Measurements from ENCODE around the gene MAP2K6. TPM values are rescaled to one million over a fixed set of nuclear protein-coding genes. Genes with fewer than 3 reads are reported as not detected.

Gene MAP2K6
- total and polyA plus RNA-seq, 10 of the 15 experiments (the other 5 are each of a cell fraction or from before 2014, with no cell fraction given): 15.6 to 70.3 (median 22.9) TPM

GRCh38 chr17:69486779-69487637 lies 72.5 kb downstream of the MAP2K6 start:
- CTCF ChIA-PET: interaction anchor here (0.5 to 0.8 kb wide), 2 partner anchors 92 to 1281 kb away, joined by 3 to 4 read pairs; no protein-coding TSS in a partner anchor
- RAD21 ChIA-PET (ENCODE audit: unreplicated experiment): no interaction called here
- no peaks in the 10 kb centered on the region for H3K36me3 ChIP-seq (ENCODE audit: control insufficient read depth in 2 of 2, insufficient read depth in 2 of 2, low read length in 1 of 2)
- POLR2A ChIA-PET: no interaction called here
- BruUV-seq (replicated peaks): no TSS peak
- no peak overlapping the region for H3K4me3 ChIP-seq
- SMC1A ChIA-PET (ENCODE audit: uncharacterized antibody, unreplicated experiment): interaction anchor here (0.7 kb wide), 1 partner anchor 17 kb away, joined by 3 read pairs; no protein-coding TSS in a partner anchor
- 81% methylated on average over 13 of the region's 13 CpGs for WGBS (ENCODE audit: insufficient coverage, insufficient replicate concordance, low lambda C conversion rate, missing lambda C conversion rate)
- no peaks in the 10 kb centered on the region; the same call in 1 of the 3 replicates for H3K9me3 ChIP-seq (replicated peaks; ENCODE audit: control insufficient read depth, insufficient read depth, low read length)
- FAIRE-seq: no peak
- DNase-seq (ENCODE audit: low read depth, low spot score): no peak
- no peak overlapping the region for H3K9ac ChIP-seq (ENCODE audit: control insufficient read depth, insufficient read depth, low read length)
- no peak overlapping the region for H3K27ac ChIP-seq (ENCODE audit: control insufficient read depth, insufficient read depth)
- intact Hi-C loops (cut with micrococcal nuclease; ENCODE audit: unreplicated experiment) (no loop called here), in situ Hi-C loops (cut with MboI) (no loop called here)
- no peaks in the 10 kb centered on the region for H3K4me1 ChIP-seq (ENCODE audit: control insufficient read depth, insufficient read depth, low read length)
- no peak for ATAC-seq
- H2AFZ ChIP-seq (ENCODE audit: control insufficient read depth, low read depth, low read length): no peak overlapping the region
- H3K27me3 ChIP-seq (replicated peaks in 1 of 2; ENCODE audit: control insufficient read depth in 2 of 2, insufficient read depth in 2 of 2, low read length in 1 of 2): no peaks in the 10 kb centered on the region
- no peaks in the 10 kb centered on the region for H4K20me1 ChIP-seq (ENCODE audit: control insufficient read depth, insufficient read depth)
- H3K4me2 ChIP-seq (ENCODE audit: control insufficient read depth, insufficient read depth): no peak overlapping the region
- H3K79me2 ChIP-seq (ENCODE audit: control insufficient read depth, insufficient read depth, low read length): no peaks in the 10 kb centered on the region
- TF ChIP-seq FOS (IDR thresholded peaks at IDR 0.05; ENCODE audit: borderline replicate concordance, extremely low read depth, insufficient read length) (no peak), BCL11A (IDR thresholded peaks at IDR 0.05; ENCODE audit: low read depth, low read length) (no peak), MYC (IDR thresholded peaks at IDR 0.05; ENCODE audit: insufficient read depth, insufficient read length, insufficient replicate concordance, low read length, severe bottlenecking) (no peak), CBX3 (IDR thresholded peaks at IDR 0.05; ENCODE audit: borderline replicate concordance, low read depth) (no peak), YY1 (IDR thresholded peaks at IDR 0.05; ENCODE audit: low read depth, low read length) (no peak), SREBF1 (IDR thresholded peaks at IDR 0.05; ENCODE audit: low read length) (no peak), RBBP5 (conservative IDR thresholded peaks at IDR 0.05) (no peak), PKNOX1 (IDR thresholded peaks at IDR 0.05) (no peak), EZH2 (IDR thresholded peaks at IDR 0.05; ENCODE audit: borderline replicate concordance, control insufficient read depth, low read depth, low read length) (no peak), NR2C2 (IDR thresholded peaks at IDR 0.05; ENCODE audit: borderline replicate concordance, control insufficient read depth, insufficient read length, low read depth) (no peak), FOXM1 (IDR thresholded peaks at IDR 0.05; ENCODE audit: low read depth, low read length) (no peak), HDGF (IDR thresholded peaks at IDR 0.05) (no peak), MYB (IDR thresholded peaks at IDR 0.05; ENCODE audit: borderline replicate concordance, low read depth, low read length) (no peak), NFXL1 (IDR thresholded peaks at IDR 0.05; ENCODE audit: borderline replicate concordance) (no peak)
- TF ChIP-seq, protein P1, sequence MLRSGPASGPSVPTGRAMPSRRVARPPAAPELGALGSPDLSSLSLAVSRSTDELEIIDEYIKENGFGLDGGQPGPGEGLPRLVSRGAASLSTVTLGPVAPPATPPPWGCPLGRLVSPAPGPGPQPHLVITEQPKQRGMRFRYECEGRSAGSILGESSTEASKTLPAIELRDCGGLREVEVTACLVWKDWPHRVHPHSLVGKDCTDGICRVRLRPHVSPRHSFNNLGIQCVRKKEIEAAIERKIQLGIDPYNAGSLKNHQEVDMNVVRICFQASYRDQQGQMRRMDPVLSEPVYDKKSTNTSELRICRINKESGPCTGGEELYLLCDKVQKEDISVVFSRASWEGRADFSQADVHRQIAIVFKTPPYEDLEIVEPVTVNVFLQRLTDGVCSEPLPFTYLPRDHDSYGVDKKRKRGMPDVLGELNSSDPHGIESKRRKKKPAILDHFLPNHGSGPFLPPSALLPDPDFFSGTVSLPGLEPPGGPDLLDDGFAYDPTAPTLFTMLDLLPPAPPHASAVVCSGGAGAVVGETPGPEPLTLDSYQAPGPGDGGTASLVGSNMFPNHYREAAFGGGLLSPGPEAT (IDR thresholded peaks at IDR 0.05; ENCODE audit: low read depth): no peak
- TF ChIP-seq, protein P2, sequence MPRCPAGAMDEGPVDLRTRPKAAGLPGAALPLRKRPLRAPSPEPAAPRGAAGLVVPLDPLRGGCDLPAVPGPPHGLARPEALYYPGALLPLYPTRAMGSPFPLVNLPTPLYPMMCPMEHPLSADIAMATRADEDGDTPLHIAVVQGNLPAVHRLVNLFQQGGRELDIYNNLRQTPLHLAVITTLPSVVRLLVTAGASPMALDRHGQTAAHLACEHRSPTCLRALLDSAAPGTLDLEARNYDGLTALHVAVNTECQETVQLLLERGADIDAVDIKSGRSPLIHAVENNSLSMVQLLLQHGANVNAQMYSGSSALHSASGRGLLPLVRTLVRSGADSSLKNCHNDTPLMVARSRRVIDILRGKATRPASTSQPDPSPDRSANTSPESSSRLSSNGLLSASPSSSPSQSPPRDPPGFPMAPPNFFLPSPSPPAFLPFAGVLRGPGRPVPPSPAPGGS (IDR thresholded peaks at IDR 0.05; ENCODE audit: borderline replicate concordance, insufficient read depth, low read depth, low read length, poor library complexity, severe bottlenecking): no peak
